Measurements from ENCODE around the gene AFDN.

AFDN gene

GRCh38 chr6:167795321-167795811 is 31.3 kb upstream of the AFDN start:
- no peak for DNase-seq

- DNase-seq: no peak
Measured at GRCh38 chr6:167795874-167796191, 30.9 kb upstream of the AFDN start.

GRCh38 chr6:167796192-167796981 is 30.3 kb upstream of the AFDN start:
- no peak for DNase-seq

- no peak for DNase-seq
Measured at GRCh38 chr6:167797011-167797471, 29.7 kb upstream of the AFDN start.

- no peak for DNase-seq
Measured at GRCh38 chr6:167797476-167798265, 29.0 kb upstream of the AFDN start.

GRCh38 chr6:167798453-167798852 is 28.3 kb upstream of the AFDN start:
- DNase-seq: no peak

GRCh38 chr6:167799033-167799821 is 27.5 kb upstream of the AFDN start:
- no peak for DNase-seq

GRCh38 chr6:167800549-167800948 is 26.2 kb upstream of the AFDN start:
- no peak for DNase-seq

GRCh38 chr6:167801263-167801662 is 25.4 kb upstream of the AFDN start:
- DNase-seq: no peak

- DNase-seq: no peak
Measured at GRCh38 chr6:167802339-167802738, 24.4 kb upstream of the AFDN start.

GRCh38 chr6:167803816-167804215 is 22.9 kb upstream of the AFDN start:
- DNase-seq: no peak

- no peak for DNase-seq
Measured at GRCh38 chr6:167804281-167805013, 22.3 kb upstream of the AFDN start.

GRCh38 chr6:167805349-167806060 is 21.2 kb upstream of the AFDN start:
- DNase-seq: no peak

- DNase-seq: no peak
Measured at GRCh38 chr6:167806061-167806700, 20.5 kb upstream of the AFDN start.

GRCh38 chr6:167807200-167807599 is 19.5 kb upstream of the AFDN start:
- DNase-seq: no peak

GRCh38 chr6:167807756-167808155 is 19.0 kb upstream of the AFDN start:
- no peak for DNase-seq

GRCh38 chr6:167811040-167811439 is 15.7 kb upstream of the AFDN start:
- no peak for DNase-seq

GRCh38 chr6:167811442-167812087 is 15.1 kb upstream of the AFDN start:
- no peak for DNase-seq

- no peak for DNase-seq
Measured at GRCh38 chr6:167812088-167812487, 14.6 kb upstream of the AFDN start.

GRCh38 chr6:167815296-167815980 is 11.3 kb upstream of the AFDN start:
- no peak for DNase-seq

Measured in GOT3 (cell line).